ENCODE results near the gene TXLNA.

Gene TXLNA

GRCh38 chr1:32195972-32196823 lies 16.7 kb downstream of the TXLNA start:
- Histone ChIP-seq H4K20me1 (ENCODE audit: insufficient read depth, low read length) (no peaks in the 10 kb centered on the region), H3F3A (ENCODE audit: insufficient read depth, low read length) (no peaks in the 10 kb centered on the region), H2AFZ (ENCODE audit: low read length) (no peak overlapping the region), H3K27me3 (ENCODE audit: insufficient read depth, low read length) (no peaks in the 10 kb centered on the region), H3K9me3 (ENCODE audit: low read length) (no peaks in the 10 kb centered on the region), H3K9ac (ENCODE audit: low read length) (no peak overlapping the region), H3K36me3 (ENCODE audit: insufficient read depth, low read length) (peaks cover 69% of the 10 kb centered on the region), H3K9me2 (ENCODE audit: low read depth, low read length) (no peaks in the 10 kb centered on the region), H3K27ac (ENCODE audit: low read depth, low read length, poor library complexity, severe bottlenecking) (no peak overlapping the region), H3K4me1 (ENCODE audit: insufficient read depth, low read length, severe bottlenecking) (peaks cover 18% of the 10 kb centered on the region), H3K4me2 (ENCODE audit: low read length) (no peak overlapping the region), H3K79me2 (ENCODE audit: insufficient read depth, low read length) (no peaks in the 10 kb centered on the region), H3K4me3 (ENCODE audit: low read depth, low read length, poor library complexity, severe bottlenecking) (no peak overlapping the region)
- TF ChIP-seq EZH2 (IDR thresholded peaks at IDR 0.05; ENCODE audit: borderline replicate concordance, low read length) = no peak
- TF ChIP-seq, protein P1, sequence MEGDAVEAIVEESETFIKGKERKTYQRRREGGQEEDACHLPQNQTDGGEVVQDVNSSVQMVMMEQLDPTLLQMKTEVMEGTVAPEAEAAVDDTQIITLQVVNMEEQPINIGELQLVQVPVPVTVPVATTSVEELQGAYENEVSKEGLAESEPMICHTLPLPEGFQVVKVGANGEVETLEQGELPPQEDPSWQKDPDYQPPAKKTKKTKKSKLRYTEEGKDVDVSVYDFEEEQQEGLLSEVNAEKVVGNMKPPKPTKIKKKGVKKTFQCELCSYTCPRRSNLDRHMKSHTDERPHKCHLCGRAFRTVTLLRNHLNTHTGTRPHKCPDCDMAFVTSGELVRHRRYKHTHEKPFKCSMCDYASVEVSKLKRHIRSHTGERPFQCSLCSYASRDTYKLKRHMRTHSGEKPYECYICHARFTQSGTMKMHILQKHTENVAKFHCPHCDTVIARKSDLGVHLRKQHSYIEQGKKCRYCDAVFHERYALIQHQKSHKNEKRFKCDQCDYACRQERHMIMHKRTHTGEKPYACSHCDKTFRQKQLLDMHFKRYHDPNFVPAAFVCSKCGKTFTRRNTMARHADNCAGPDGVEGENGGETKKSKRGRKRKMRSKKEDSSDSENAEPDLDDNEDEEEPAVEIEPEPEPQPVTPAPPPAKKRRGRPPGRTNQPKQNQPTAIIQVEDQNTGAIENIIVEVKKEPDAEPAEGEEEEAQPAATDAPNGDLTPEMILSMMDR (IDR thresholded peaks at IDR 0.05; ENCODE audit: low read length) = no peak

- no peaks in the 10 kb centered on the region for H3F3A ChIP-seq (ENCODE audit: insufficient read depth, low read length)
- H3K36me3 ChIP-seq (ENCODE audit: insufficient read depth, low read length) = peaks cover 60% of the 10 kb centered on the region
- H3K27ac ChIP-seq (ENCODE audit: low read depth, low read length, poor library complexity, severe bottlenecking) = no peak overlapping the region
- no peak overlapping the region for H3K4me2 ChIP-seq (ENCODE audit: low read length)
- TF ChIP-seq, protein P1 (IDR thresholded peaks at IDR 0.05; ENCODE audit: low read length) = no peak
- TF ChIP-seq EZH2 (IDR thresholded peaks at IDR 0.05; ENCODE audit: borderline replicate concordance, low read length) = no peak
- no peaks in the 10 kb centered on the region for H3K9me2 ChIP-seq (ENCODE audit: low read depth, low read length)
- no peaks in the 10 kb centered on the region for H3K79me2 ChIP-seq (ENCODE audit: insufficient read depth, low read length)
- H3K9ac ChIP-seq (ENCODE audit: low read length) = no peak overlapping the region
- peaks cover 27% of the 10 kb centered on the region for H3K4me1 ChIP-seq (ENCODE audit: insufficient read depth, low read length, severe bottlenecking)
- no peaks in the 10 kb centered on the region for H4K20me1 ChIP-seq (ENCODE audit: insufficient read depth, low read length)
- no peak overlapping the region for H3K4me3 ChIP-seq (ENCODE audit: low read depth, low read length, poor library complexity, severe bottlenecking)
- H3K27me3 ChIP-seq (ENCODE audit: insufficient read depth, low read length) = no peaks in the 10 kb centered on the region
- no peaks in the 10 kb centered on the region for H3K9me3 ChIP-seq (ENCODE audit: low read length)
- no peak overlapping the region for H2AFZ ChIP-seq (ENCODE audit: low read length)
Observed at GRCh38 chr1:32197074-32197473, 17.6 kb downstream of the TXLNA start.

DNA sequence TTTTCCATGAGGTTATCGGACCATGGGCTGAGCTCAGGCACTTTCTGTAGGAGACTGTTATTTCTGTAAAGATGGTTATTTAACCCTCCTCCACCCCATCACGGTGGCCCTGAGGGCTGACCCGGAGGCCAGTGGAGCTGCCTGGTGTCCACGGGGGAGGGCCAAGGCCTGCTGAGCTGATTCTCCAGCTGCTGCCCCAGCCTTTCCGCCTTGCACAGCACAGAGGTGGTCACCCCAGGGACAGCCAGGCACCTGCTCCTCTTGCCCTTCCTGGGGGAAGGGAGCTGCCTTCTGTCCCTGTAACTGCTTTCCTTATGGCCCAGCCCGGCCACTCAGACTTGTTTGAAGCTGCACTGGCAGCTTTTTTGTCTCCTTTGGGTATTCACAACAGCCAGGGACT lies 18.4 kb downstream of the TXLNA start:
- no peak for TF ChIP-seq EZH2 (IDR thresholded peaks at IDR 0.05; ENCODE audit: borderline replicate concordance, low read length)
- TF ChIP-seq, protein P1 (IDR thresholded peaks at IDR 0.05; ENCODE audit: low read length) = no peak
- H3K36me3 ChIP-seq (ENCODE audit: insufficient read depth, low read length) = peaks cover 52% of the 10 kb centered on the region
- no peaks in the 10 kb centered on the region for H4K20me1 ChIP-seq (ENCODE audit: insufficient read depth, low read length)
- H3K79me2 ChIP-seq (ENCODE audit: insufficient read depth, low read length) = no peaks in the 10 kb centered on the region
- no peak overlapping the region for H3K27ac ChIP-seq (ENCODE audit: low read depth, low read length, poor library complexity, severe bottlenecking)
- H3K27me3 ChIP-seq (ENCODE audit: insufficient read depth, low read length) = no peaks in the 10 kb centered on the region
- peaks cover 28% of the 10 kb centered on the region for H3K4me1 ChIP-seq (ENCODE audit: insufficient read depth, low read length, severe bottlenecking)
- H3K9me2 ChIP-seq (ENCODE audit: low read depth, low read length) = no peaks in the 10 kb centered on the region
- H2AFZ ChIP-seq (ENCODE audit: low read length) = no peak overlapping the region
- no peak overlapping the region for H3K9ac ChIP-seq (ENCODE audit: low read length)
- H3K4me2 ChIP-seq (ENCODE audit: low read length) = no peak overlapping the region
- no peak overlapping the region for H3K4me3 ChIP-seq (ENCODE audit: low read depth, low read length, poor library complexity, severe bottlenecking)
- H3F3A ChIP-seq (ENCODE audit: insufficient read depth, low read length) = no peaks in the 10 kb centered on the region
- H3K9me3 ChIP-seq (ENCODE audit: low read length) = no peaks in the 10 kb centered on the region

Data from OCI-LY1 (cell line).